ENCODE results near the gene CDH26. TPM values are rescaled to one million over a fixed set of nuclear protein-coding genes. Genes with fewer than 3 reads are reported as not detected.

The CDH26 gene
- total RNA-seq, 2 donors from 2014 or later: 0.26 to 0.33 TPM

DNA sequence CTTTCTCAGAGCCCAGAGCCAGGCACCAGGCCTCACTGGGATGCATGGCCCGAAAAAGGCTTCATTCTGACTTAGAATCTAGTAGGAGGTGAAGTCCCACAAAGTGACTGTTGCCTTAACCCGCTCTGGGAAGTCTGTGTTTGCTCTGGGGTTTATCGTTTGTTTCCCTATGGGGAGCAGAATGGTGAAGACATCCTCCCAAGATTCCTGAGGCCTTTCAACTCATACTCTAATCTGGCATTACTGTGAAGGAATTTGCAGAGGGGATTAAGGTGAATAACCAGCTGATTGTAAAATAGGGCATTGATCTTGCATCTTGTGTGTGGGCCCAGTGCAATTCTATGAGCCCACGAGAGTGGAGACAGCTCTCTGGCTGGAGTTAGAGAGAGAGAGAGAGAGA lies 67.8 kb downstream of the CDH26 start:
- TF ChIP-seq CTCF (IDR thresholded peaks at IDR 0.05) (no peak), POLR2A (IDR thresholded peaks at IDR 0.05) (no peak)
- intact Hi-C loops (cut with DNase I): no loop called here
- H3K27ac ChIP-seq: no peak overlapping the region
- no peaks in the 10 kb centered on the region for H3K27me3 ChIP-seq
- H3K9me3 ChIP-seq: no peaks in the 10 kb centered on the region
- H3K36me3 ChIP-seq (replicated peaks in 1 of 2; ENCODE audit: insufficient read depth in 1 of 2, low read depth in 2 of 2): no peaks in the 10 kb centered on the region
- no peak overlapping the region for H3K4me3 ChIP-seq
- DNase-seq: no peak
- 88 to 92% methylated on average over 4 of the region's 4 CpGs for WGBS, 2 donors
- ATAC-seq: no peak
- no peaks in the 10 kb centered on the region for H3K4me1 ChIP-seq

- no peaks in the 10 kb centered on the region for H3K4me1 ChIP-seq
- TF ChIP-seq CTCF (IDR thresholded peaks at IDR 0.05) (no peak), POLR2A (IDR thresholded peaks at IDR 0.05) (no peak)
- DNase-seq (no peak), ATAC-seq (no peak)
- 64 to 75% methylated on average over 1 of the region's 1 CpG for WGBS, 2 donors
- intact Hi-C loops (cut with DNase I): no loop called here
- no peak overlapping the region for H3K27ac ChIP-seq
- no peaks in the 10 kb centered on the region for H3K36me3 ChIP-seq (replicated peaks in 1 of 2; ENCODE audit: insufficient read depth in 1 of 2, low read depth in 2 of 2)
- no peak overlapping the region for H3K4me3 ChIP-seq
- H3K27me3 ChIP-seq: no peaks in the 10 kb centered on the region
- H3K9me3 ChIP-seq: no peaks in the 10 kb centered on the region
Observed at GRCh38 chr20:60030471-60030870, 72.2 kb downstream of the CDH26 start.

DNA sequence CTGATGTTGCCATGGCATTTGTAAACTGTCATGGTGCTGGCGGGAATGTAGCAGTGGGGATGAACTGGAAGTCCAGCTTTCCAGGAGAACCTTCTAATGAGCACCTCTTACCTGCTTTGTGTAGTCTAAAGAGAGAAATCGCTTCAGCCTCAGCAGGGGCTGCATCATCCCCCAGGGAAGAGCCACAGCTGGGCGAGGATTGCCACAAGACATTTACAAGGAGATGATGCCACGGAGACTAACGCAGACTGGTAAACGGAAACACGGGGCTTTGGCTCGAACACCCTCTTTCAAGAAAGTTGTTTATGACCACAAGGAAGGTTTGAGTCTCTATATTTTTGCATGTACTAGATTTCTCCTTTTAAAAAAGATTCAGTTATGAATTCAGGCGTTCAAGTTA lies 72.9 kb downstream of the CDH26 start:
- Histone ChIP-seq H3K9me3 (no peaks in the 10 kb centered on the region), H3K36me3 (replicated peaks in 1 of 2; ENCODE audit: insufficient read depth in 1 of 2, low read depth in 2 of 2) (no peaks in the 10 kb centered on the region), H3K4me3 (no peak overlapping the region), H3K27ac (no peak overlapping the region), H3K27me3 (no peaks in the 10 kb centered on the region), H3K4me1 (no peaks in the 10 kb centered on the region)
- intact Hi-C loops (cut with DNase I): no loop called here
- DNase-seq: no peak
- TF ChIP-seq POLR2A (IDR thresholded peaks at IDR 0.05): no peak
- 77 to 81% methylated on average over 9 of the region's 9 CpGs for WGBS, 2 donors
- ATAC-seq: no peak

DNA sequence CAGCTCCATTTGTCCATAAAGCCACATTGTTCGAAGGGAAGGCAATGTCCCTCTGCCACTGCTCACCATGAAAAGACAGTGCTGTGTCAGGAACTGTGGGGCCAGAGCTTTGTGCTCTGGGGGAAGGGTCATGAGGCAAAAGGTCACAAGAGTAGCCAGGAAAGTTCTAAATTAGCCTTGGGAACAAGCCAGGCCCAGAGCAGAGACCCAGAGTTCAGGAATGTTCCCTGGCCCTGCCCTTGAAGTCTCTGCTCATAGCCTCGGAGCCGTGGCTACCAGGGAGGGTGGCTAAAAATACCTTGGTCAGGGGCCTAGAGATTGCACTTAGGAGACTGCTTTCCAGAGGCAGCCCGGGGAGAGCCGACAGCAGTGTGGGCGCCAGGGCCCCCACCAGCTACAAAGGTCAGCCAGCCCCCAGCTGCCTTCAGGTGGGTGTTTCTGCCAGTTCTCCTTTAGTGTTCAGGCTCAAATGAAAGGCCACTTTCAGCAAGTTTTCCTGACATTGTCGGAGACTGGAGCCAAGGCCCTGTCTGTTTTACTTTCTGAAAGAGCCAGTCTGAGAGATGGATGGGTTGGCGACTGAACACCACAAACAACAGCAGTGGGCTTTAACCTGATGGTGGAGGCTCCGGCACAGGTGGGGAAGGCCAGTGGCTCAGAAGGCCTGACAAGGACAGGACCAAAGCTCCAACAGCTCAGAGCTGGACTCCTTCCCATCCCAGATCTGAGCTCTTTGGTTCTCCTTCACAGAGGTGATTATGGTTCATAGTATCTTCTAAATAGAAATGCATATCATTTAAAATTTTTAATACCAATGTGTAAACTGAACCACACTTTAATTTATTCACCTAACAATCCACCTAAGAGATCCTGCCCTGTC lies 76.2 kb downstream of the CDH26 start:
- DNase-seq (no peak), ATAC-seq (no peak)
- H3K27ac ChIP-seq: no peak overlapping the region

DNA sequence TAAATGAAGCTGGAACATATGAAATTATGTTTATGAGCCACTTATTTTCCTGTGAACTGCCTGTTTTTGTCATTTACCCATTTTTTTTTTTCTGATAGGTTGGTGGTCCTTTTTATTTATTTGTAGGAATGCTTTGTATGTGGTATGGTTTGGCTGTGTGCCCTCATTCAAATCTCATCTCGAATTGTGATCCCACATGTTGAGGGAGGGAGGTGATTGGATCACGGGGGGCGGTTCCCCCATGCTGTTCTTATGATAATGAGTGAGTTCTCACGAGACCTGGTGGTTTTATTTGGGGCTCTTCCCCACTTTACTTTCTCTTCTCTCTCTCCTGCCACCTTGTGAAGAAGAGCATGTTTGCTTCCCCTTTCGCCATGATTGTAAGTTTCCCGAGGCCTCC lies 77.3 kb downstream of the CDH26 start:
- Histone ChIP-seq H3K4me3 (no peak overlapping the region), H3K9me3 (no peaks in the 10 kb centered on the region), H3K27me3 (no peaks in the 10 kb centered on the region), H3K27ac (no peak overlapping the region), H3K4me1 (no peaks in the 10 kb centered on the region), H3K36me3 (replicated peaks in 1 of 2; ENCODE audit: insufficient read depth in 1 of 2, low read depth in 2 of 2) (no peaks in the 10 kb centered on the region)
- WGBS, 2 donors: 78 to 81% methylated on average over 6 of the region's 6 CpGs
- intact Hi-C loops (cut with DNase I): no loop called here
- no peak for ATAC-seq
- TF ChIP-seq POLR2A (IDR thresholded peaks at IDR 0.05) (no peak), CTCF (IDR thresholded peaks at IDR 0.05) (no peak)
- no peak for DNase-seq

More for the DNA sequence above, 76.2 kb downstream of the CDH26 start:
- no peaks in the 10 kb centered on the region for H3K9me3 ChIP-seq
- no peak overlapping the region for H3K4me3 ChIP-seq
- TF ChIP-seq POLR2A (IDR thresholded peaks at IDR 0.05) (no peak), CTCF (IDR thresholded peaks at IDR 0.05) (no peak)
- no peaks in the 10 kb centered on the region for H3K36me3 ChIP-seq (replicated peaks in 1 of 2; ENCODE audit: insufficient read depth in 1 of 2, low read depth in 2 of 2)
- no peaks in the 10 kb centered on the region for H3K4me1 ChIP-seq
- no peaks in the 10 kb centered on the region for H3K27me3 ChIP-seq
- intact Hi-C loops (cut with DNase I): no loop called here
- WGBS, 2 donors: 71 to 77% methylated on average over 8 to 9 of the region's 9 CpGs

Data from body of pancreas (tissue), 4 donors.